Panc1 (cell line): ENCODE data around the gene KRT5. TPM values are rescaled to one million over a fixed set of nuclear protein-coding genes. Genes with fewer than 3 reads are reported as not detected.

Source experiments
- ATAC-seq: fragments of 200-7000 bp; cut with Tn5 transposase; 2 replicates; pipeline ENCODE4 v1.9.1; 2020; ENCODE audit warnings: mild to moderate bottlenecking, moderate library complexity
- BruUV-seq: library from RNA; stranded (reverse); fragments of 400-500 nt; replicated peaks from 2 replicates; lab custom pipeline; 2021; lab: Mats Ljungman, UMichigan
- CTCF ChIA-PET: fragments of 300-600 bp; sonication (Branson Sonifier 250); formaldehyde crosslinking; loops from one replicate; lab custom pipeline; 2022; ENCODE audit warnings: antibody characterized with exemption; lab: Charles Lee
- POLR2A ChIA-PET: fragments of 300-600 bp; sonication (Branson Sonifier 250); formaldehyde crosslinking; loops from one replicate; lab custom pipeline; 2022; ENCODE audit warnings: antibody characterized with exemption; lab: Charles Lee
- DNase-seq: peaks from one replicate; pipeline ENCODE4 v3.0.0-alpha.2; 2010; ENCODE audit warnings: low read depth, low spot score
- H3K27ac ChIP-seq: 2 replicates; pipeline ENCODE4 v1.5.1; 2011; ENCODE audit warnings: mild to moderate bottlenecking, low read length, inconsistent platforms
- H3K27me3 ChIP-seq: fragments of 200-500 bp; sonication (Bioruptor generic); 2 replicates; pipeline ENCODE4 v1.6.0; 2014; ENCODE audit warnings: low read length, inconsistent platforms; ENCODE audit not compliant: control insufficient read depth, insufficient read depth
- H3K36me3 ChIP-seq: fragments of 200-500 bp; sonication (Bioruptor generic); 2 replicates; pipeline ENCODE4 v1.5.1; 2014; ENCODE audit warnings: inconsistent platforms, mild to moderate bottlenecking, low read length, moderate library complexity; ENCODE audit not compliant: control insufficient read depth, insufficient read depth
- H3K4me1 ChIP-seq: 2 replicates; pipeline ENCODE4 v1.5.1; 2011; ENCODE audit warnings: inconsistent platforms, mild to moderate bottlenecking, low read length, moderate library complexity; ENCODE audit not compliant: control insufficient read depth, insufficient read depth
- H3K4me3 ChIP-seq, 2 experiments: 2 replicates each; pipeline ENCODE4 v1.5.1; 2011 to 2012; ENCODE audit warnings: low read depth in 2 of 2, low read length in 2 of 2, mild to moderate bottlenecking in 2 of 2, inconsistent platforms in 1 of 2, moderate library complexity in 1 of 2
- H3K9me3 ChIP-seq: fragments of 200-500 bp; sonication (Bioruptor generic); 2 replicates; pipeline ENCODE4 v1.5.1; 2014; ENCODE audit warnings: low read depth, mild to moderate bottlenecking, inconsistent platforms, low read length, moderate library complexity; ENCODE audit not compliant: control insufficient read depth, insufficient read depth
- CTCF ChIP-seq: fragments of 450-650 bp; IDR thresholded peaks from 2 replicates; pipeline ENCODE4 v1.5.1; 2017; ENCODE audit warnings: mild to moderate bottlenecking
- POLR2AphosphoS5 ChIP-seq: IDR thresholded peaks from 2 replicates; pipeline ENCODE4 v1.6.1; 2012; ENCODE audit warnings: mild to moderate bottlenecking, low read depth, low read length, moderate library complexity
- REST ChIP-seq, 2 experiments: IDR thresholded peaks; 2 replicates each; pipeline ENCODE4 v1.6.1; 2011 to 2012; ENCODE audit warnings: low read depth in 2 of 2, control low read depth in 1 of 2, low read length in 1 of 2, mild to moderate bottlenecking in 1 of 2, moderate library complexity in 1 of 2; ENCODE audit not compliant: insufficient read depth in 1 of 2
- SIN3A ChIP-seq: IDR thresholded peaks from 2 replicates; pipeline ENCODE4 v1.6.1; 2012; ENCODE audit warnings: low read depth, mild to moderate bottlenecking, low read length, moderate library complexity, borderline replicate concordance; ENCODE audit not compliant: insufficient read depth
- TCF7L2 ChIP-seq: IDR thresholded peaks from 2 replicates; pipeline ENCODE4 v1.6.1; 2011; ENCODE audit warnings: mild to moderate bottlenecking, low read depth, low read length, inconsistent platforms
- in situ Hi-C: cut with HindIII; loops from 2 replicates; pipeline ENCODE4 v1.10.0; 2016; ENCODE audit warnings: low sequenced_read_pairs, low pct_unique_long_range_greater_than_20kb
- intact Hi-C: fragments of 100-400 bp; cut with micrococcal nuclease; formaldehyde crosslinking; loops from one replicate; pipeline ENCODE4 v1.10.0; 2022; ENCODE audit not compliant: unreplicated experiment
- total RNA-seq: library from RNA; stranded (reverse); gene quantifications from one replicate; pipeline ENCODE4 v1.2.1, GENCODE V29; 2021; ENCODE audit not compliant: unreplicated experiment

The KRT5 gene
- total RNA-seq, 1 experiment from 2014 or later = not detected

- ChIA-PET CTCF (no interaction called here), POLR2A (no interaction called here)
- BruUV-seq = no TSS peak
- no peak for ATAC-seq
- H3K27me3 ChIP-seq = no peaks in the 10 kb centered on the region
- no peak overlapping the region for H3K27ac ChIP-seq
- H3K4me1 ChIP-seq = no peaks in the 10 kb centered on the region
- TF ChIP-seq REST (IDR thresholded peaks at IDR 0.05; ENCODE audit: insufficient read depth in 1 of 2, low read depth in 2 of 2, low read length in 1 of 2) (no peak), TCF7L2 (no peak), CTCF (no peak), POLR2AphosphoS5 (no peak), SIN3A (no peak)
- no peaks in the 10 kb centered on the region for H3K9me3 ChIP-seq
- no peak overlapping the region for H3K4me3 ChIP-seq
- intact Hi-C loops = no loop called here
- no peaks in the 10 kb centered on the region for H3K36me3 ChIP-seq
- DNase-seq = no peak
- in situ Hi-C loops = no loop called here
These were observed 8.5 kb upstream of the KRT5 start for GRCh38 chr12:52528641-52529143.

- H3K27me3 ChIP-seq = no peaks in the 10 kb centered on the region
- no peaks in the 10 kb centered on the region for H3K4me1 ChIP-seq
- TF ChIP-seq POLR2AphosphoS5 = no peak
- no peak for TF ChIP-seq SIN3A
- no peak for TF ChIP-seq REST (IDR thresholded peaks at IDR 0.05; ENCODE audit: insufficient read depth in 1 of 2, low read depth in 2 of 2, low read length in 1 of 2)
- no peak for TF ChIP-seq CTCF
- no peak for TF ChIP-seq TCF7L2
- no peak overlapping the region for H3K4me3 ChIP-seq
- POLR2A ChIA-PET = no interaction called here
- no peaks in the 10 kb centered on the region for H3K36me3 ChIP-seq
- BruUV-seq = no TSS peak
- CTCF ChIA-PET = no interaction called here
- in situ Hi-C loops = no loop called here
- no peak for DNase-seq
- no peak overlapping the region for H3K27ac ChIP-seq
- H3K9me3 ChIP-seq = no peaks in the 10 kb centered on the region
- ATAC-seq = no peak
- intact Hi-C loops = no loop called here
These were observed 7.1 kb upstream of the KRT5 start for GRCh38 chr12:52527121-52527800.
